Stimulated activated CD4-positive, alpha-beta T cell treated with anti-CD3 and anti-CD28 coated beads, Interleukin-1b, Interleukin-23, amount 100 ng/mL, for 1 hour (primary cell): ENCODE results near the gene SLC12A7.
"Not testable (repeated sequence)": the region's sequence is repeated elsewhere in the genome, so short reads cannot be mapped to it uniquely, and the experiment has no call there.

Experiments used
- DNase-seq, 2 donors: peaks; one replicate each; pipeline ENCODE4 v3.0.0-alpha.2; 2020; ENCODE audit warnings: low read depth in 2 of 2

The SLC12A7 gene

GRCh38 chr5:1035421-1036405 is 76.2 kb downstream of the SLC12A7 start:
- DNase-seq = no peak

- no peak for DNase-seq
Measured at GRCh38 chr5:1034986-1035385, 76.9 kb downstream of the SLC12A7 start.

GRCh38 chr5:1034421-1034905 is 77.4 kb downstream of the SLC12A7 start:
- no peak for DNase-seq

GRCh38 chr5:1033606-1034420 is 78.0 kb downstream of the SLC12A7 start:
- DNase-seq = no peak

GRCh38 chr5:1033178-1033577 is 78.7 kb downstream of the SLC12A7 start:
- DNase-seq = no peak

GRCh38 chr5:1032551-1033027 is 79.3 kb downstream of the SLC12A7 start:
- no peak for DNase-seq

GRCh38 chr5:1032011-1032410 is 79.9 kb downstream of the SLC12A7 start:
- no peak for DNase-seq

- DNase-seq = no peak
Measured at GRCh38 chr5:1031306-1031959, 80.4 kb downstream of the SLC12A7 start.

- DNase-seq = no peak
Measured at GRCh38 chr5:1030801-1031271, 81.0 kb downstream of the SLC12A7 start.

- no peak for DNase-seq
Measured at GRCh38 chr5:1029945-1030625, 81.8 kb downstream of the SLC12A7 start.

- DNase-seq = no peak
Measured at GRCh38 chr5:1029282-1029944, 82.5 kb downstream of the SLC12A7 start.

- no peak for DNase-seq
Measured at GRCh38 chr5:1028481-1029281, 83.2 kb downstream of the SLC12A7 start.

GRCh38 chr5:1027631-1028441 is 84.0 kb downstream of the SLC12A7 start:
- DNase-seq = no peak

GRCh38 chr5:1026700-1027621 is 84.9 kb downstream of the SLC12A7 start:
- DNase-seq = no peak

- not testable (repeated sequence) for DNase-seq
Measured at GRCh38 chr5:1021969-1022336, 89.9 kb downstream of the SLC12A7 start.

- DNase-seq = no peak
Measured at GRCh38 chr5:1021136-1021968, 90.5 kb downstream of the SLC12A7 start.

- no peak for DNase-seq
Measured at GRCh38 chr5:1020452-1020961, 91.4 kb downstream of the SLC12A7 start.
